Spleen (tissue), 7 donors: Measurements from ENCODE around the gene TCEAL6.
A peak's percentile ranks its signal among the peaks of the same experiment; 100 is the strongest.

ENCODE experiments used
- CTCF ChIP-seq, 11 experiments: fragments of 200-600 bp in 7 of 11; fragments of 450-650 bp in 4 of 11; sonication (generic) in 4 of 11; IDR thresholded peaks in 8 of 11; conservative IDR thresholded peaks in 3 of 11; 1 replicate in 7 of 11; 2 replicates in 4 of 11; pipeline versions ENCODE4 v1.4.0 to v1.8.0; 2016 to 2021; ENCODE audit warnings: antibody characterized with exemption in 11 of 11, inconsistent platforms in 4 of 11, mild to moderate bottlenecking in 1 of 11
- POLR2A ChIP-seq, 3 donors: fragments of 450-650 bp; IDR thresholded peaks; one replicate each; pipeline ENCODE4 v1.5.1; 2017; ENCODE audit warnings: antibody characterized with exemption in 3 of 3, mild to moderate bottlenecking in 1 of 3
- donor health status: DM: no; HTN: no; CAD: no; lungs with moderate emphysema.
- donor health status: DM: no; HTN: no; CAD: no.
- donor health status: DM: no; HTN: no; CAD: no.

GRCh38 chrX:102154218-102154860 is 12.1 kb upstream of the TCEAL6 start:
- TF ChIP-seq CTCF (IDR thresholded peaks at IDR 0.05 in 8 of 11, conservative IDR thresholded peaks at IDR 0.05 in 3 of 11) (peak in 4 of 11 experiments; percentile 18 to 35 (median 28)), POLR2A (IDR thresholded peaks at IDR 0.05) (no peak)
